GM19372 (cell line): Measurements from ENCODE around the gene MACROD1.

Experiments
- ATAC-seq: cut with Tn5 transposase; IDR thresholded peaks from one replicate; pipeline ENCODE4 v1.9.1; 2021; ENCODE audit warnings: mild to moderate bottlenecking, low read depth, moderate library complexity; ENCODE audit not compliant: unreplicated experiment

The MACROD1 gene

GRCh38 chr11:64153812-64154211 is 12.1 kb downstream of the MACROD1 start:
- ATAC-seq = no peak

- ATAC-seq = no peak
These were observed 12.8 kb downstream of the MACROD1 start for GRCh38 chr11:64152841-64153691.

DNA sequence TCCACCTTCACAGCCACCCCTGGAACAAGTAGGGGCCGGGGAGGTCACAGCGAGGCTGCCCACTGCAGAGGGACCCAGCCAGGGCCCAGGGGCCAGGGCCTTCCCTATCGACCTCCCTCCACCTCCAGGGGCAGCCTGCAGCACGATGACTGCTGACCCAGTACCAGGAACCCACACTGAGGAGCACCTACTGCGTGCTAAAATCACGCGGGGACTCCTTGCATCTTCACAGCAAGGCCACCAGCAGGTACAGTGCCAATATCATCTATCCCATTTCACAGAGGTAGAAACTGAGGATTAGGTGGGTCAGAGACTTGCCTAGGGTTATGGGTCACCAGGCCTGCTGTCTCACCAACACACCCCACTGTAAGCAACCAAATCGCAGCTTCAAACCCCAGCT is 14.6 kb downstream of the MACROD1 start:
- no peak for ATAC-seq

DNA sequence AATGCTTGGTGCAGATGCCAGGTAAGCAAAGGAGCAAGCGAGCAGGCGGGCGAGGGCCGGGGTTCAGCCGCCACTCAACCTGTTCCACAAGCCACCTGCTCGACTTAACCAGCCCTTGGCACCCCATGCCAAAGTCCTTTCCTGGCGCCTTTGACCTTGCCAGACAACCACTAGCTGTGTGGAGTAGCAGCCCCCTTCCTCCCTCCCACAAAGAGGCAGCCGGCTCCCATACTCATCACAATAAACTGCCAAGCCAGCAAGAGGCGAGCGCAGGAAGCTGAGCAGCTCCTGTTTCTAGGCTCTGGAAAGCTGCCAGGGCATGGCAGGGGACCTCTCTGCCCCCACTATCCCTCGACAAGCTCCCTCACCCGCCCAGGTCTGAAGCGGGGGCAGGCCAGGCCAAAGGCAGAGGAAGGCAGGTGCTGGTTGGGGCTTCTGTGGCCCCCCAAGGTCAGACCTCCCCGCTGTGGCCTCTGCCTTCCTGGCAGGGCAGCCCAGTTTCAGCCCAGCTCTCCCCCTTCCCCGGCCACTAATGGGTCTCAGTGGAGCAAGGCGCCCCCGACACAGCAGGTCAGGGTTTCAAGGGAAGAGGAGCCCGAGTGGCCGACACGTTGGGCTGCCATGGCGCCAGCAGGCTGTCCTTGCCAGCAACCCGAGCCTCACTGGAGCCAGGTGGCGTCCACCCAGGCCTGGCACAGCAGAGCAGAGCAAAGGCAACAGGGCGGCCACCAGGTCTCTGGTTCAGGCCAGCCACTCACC is 15.3 kb downstream of the MACROD1 start:
- no peak for ATAC-seq

GRCh38 chr11:64150051-64150450 is 15.9 kb downstream of the MACROD1 start:
- no peak for ATAC-seq

DNA sequence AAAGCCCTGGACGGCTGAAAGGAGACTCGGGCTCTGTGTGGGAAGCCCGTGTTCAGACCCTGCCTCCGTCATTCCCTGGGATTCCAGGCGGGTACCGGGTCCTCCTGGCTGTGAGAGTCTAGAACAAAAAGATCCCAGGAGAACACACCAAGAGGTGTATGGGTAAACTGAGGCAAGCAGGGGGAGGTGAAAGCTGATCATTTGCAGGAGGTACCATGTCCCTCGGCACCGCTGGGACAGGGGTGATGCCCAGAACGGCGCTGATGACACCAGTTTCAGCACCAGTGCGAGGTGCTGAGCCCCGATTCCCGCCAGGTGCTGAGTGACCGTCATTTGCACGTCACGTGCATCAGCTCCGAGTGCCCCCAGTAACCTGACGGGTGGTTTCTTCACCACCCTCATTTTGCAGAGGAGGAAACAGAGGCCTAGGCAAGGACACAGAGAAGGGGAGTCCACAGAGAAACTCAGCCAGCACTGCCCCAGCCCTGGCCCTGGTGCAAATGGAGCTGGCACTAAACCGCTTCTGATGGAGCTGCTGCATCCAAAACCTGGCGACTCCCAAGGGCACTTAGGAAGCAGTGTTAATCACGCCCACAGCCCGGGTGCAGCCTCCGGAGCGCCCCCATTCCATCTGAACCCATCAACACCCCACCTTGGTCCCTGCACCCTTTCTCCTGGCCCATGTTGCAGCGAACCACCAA is 16.8 kb downstream of the MACROD1 start:
- ATAC-seq = no peak

- no peak for ATAC-seq
These were observed 17.5 kb downstream of the MACROD1 start for GRCh38 chr11:64148226-64148916.

GRCh38 chr11:64146036-64146955 is 19.6 kb downstream of the MACROD1 start:
- no peak for ATAC-seq

GRCh38 chr11:64144587-64145472 is 21.1 kb downstream of the MACROD1 start:
- no peak for ATAC-seq

- ATAC-seq = no peak
These were observed 24.7 kb downstream of the MACROD1 start for GRCh38 chr11:64141081-64141783.

- ATAC-seq = no peak
These were observed 25.8 kb downstream of the MACROD1 start for GRCh38 chr11:64140082-64140481.

GRCh38 chr11:64139049-64139448 is 26.9 kb downstream of the MACROD1 start:
- no peak for ATAC-seq

DNA sequence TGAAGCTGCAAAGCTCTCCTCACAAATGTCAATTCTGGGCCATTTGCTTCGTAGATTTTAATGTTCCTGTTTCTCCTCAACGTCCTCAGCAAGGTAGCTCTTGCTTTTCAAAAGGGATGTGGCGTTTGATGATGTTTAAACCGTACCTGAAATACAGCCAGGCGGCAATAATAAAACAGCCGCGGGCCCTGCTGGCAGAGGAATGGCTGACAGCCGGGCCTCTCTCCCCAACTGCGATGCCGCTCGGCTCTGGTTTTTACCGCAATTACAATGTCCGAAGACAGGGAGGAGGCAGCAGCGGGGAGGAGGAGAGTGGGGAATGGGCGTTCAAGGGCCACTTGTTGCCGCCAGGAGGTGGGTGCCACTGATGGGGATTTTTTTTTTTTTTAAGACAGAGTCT is 27.5 kb downstream of the MACROD1 start:
- no peak for ATAC-seq

DNA sequence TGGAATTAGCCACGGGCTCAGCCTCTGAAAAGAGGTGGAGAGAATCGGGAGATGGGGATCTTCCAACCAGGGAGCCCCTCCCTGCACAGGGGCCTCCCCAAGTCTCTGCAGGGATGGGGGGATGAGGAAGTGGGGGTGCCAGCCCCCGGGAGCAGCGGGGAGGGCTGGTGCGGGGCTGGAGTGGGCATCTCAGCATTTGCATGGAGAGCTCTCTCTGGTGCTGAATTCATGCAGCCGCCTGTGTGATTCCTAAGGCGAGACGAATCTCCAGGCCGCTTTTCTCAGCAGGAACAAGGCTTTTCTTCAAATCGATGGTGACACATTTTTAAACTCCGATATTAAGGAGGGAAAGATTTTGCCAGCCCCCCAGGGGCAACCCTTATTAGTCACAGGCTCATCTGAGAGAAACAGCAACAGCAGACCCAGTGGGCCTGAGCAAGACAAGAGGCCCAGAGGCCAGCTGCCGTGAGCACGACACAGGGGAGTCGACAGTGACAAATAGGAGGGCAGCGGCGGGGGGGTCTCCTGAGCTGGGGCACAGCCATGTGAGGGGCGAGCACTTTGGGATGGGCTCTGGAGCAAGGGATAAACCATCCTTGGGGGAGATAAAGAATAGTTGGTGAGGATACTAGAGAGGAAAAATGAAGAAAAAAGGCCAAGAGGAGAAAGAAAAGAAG is 29.0 kb downstream of the MACROD1 start:
- no peak for ATAC-seq

GRCh38 chr11:64135711-64136110 is 30.2 kb downstream of the MACROD1 start:
- no peak for ATAC-seq

- no peak for ATAC-seq
These were observed 30.9 kb downstream of the MACROD1 start for GRCh38 chr11:64134963-64135362.

GRCh38 chr11:64132982-64133705 is 32.8 kb downstream of the MACROD1 start:
- no peak for ATAC-seq
